HT-29 (cell line): ENCODE measurements around the gene MYO7B. TPM values are rescaled to one million over a fixed set of nuclear protein-coding genes. Genes with fewer than 3 reads are reported as not detected.

Source experiments
- DNase-seq: peaks from one replicate; pipeline ENCODE4 v3.0.0-alpha.2; 2015; ENCODE audit warnings: low spot score
- total RNA-seq: library from RNA; depleted of rRNA; stranded (reverse); fragments of >200 nt; shearing (Covaris generic); gene quantifications from 2 replicates; pipeline ENCODE4 v1.2.3, GENCODE V29; 2014

MYO7B gene
- total RNA-seq, 1 experiment from 2014 or later = 5.4 TPM

DNA sequence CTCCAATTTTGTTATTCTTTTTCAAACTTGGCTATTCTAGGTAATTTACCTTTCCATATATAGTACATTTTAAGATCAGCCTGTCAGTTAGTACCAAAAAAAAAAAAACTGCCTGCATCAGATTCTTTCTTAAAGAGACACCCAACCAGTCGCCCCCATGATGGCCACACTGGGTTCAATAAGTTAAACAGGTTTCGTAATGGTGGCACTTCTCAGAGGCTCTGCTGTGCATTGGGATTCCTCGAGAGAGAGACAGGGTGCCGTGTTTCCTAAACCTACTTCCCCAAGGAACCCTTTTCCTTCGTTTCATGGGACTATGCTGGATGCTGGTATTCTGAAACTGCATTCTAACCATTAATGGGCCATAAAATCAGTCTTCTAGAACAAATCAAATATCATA, 37.4 kb downstream of the MYO7B start:
- DNase-seq = no peak

DNA sequence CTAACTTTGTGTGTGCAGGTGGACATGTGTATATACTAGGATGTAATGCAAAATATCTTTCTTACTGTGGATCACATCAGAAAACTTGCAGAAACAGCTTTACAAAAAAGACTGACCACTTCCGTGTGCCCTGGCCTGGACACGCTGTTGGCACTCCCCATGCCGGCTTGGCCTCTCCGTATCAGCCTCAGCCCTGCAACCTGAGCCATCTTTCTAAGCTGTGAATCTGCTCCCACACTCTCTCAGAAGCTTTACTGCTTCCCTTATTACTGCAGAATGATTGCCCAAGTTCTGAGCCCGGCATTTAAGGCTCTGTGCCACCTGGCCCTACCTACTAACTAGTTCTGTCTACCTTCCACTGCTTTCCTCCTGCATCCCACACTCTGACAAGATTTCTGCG, 37.8 kb downstream of the MYO7B start:
- no peak for DNase-seq

DNA sequence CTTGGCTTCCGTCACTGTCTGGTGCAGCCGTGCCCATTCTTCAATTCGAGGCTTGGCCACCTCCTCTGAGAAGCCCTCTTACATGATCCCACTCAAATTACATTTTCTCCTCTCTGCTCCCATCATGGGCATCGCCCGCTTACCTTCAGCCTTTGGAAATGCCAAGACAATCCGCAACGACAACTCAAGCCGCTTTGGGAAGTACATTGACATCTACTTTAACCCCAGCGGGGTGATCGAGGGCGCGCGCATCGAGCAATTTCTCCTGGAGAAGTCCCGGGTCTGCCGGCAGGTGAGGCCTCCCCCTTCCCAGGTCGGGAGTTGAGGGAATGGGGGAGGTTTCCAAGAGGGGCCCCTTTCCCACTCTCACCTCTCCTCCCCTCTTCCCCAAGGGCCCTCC, 38.3 kb downstream of the MYO7B start:
- DNase-seq = no peak

DNA sequence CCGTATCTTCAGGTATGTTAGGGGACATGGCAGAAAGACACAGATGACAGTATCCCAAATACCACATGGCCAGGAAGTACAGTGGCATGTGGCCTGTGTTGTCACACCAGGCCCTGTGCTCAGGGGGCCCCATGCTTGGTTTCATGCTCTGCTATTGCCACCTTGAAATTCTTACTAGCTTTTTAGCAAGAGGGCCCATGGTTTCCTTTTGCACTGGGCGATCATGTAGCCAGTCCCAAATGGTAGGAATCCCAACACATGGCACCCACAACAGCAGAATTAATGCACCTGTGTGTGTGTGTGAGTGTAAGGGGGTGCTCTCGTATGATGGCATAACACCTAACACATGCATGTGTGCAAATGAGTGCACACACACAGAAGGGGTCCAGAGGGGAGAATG, 39.2 kb downstream of the MYO7B start:
- DNase-seq = no peak

DNA sequence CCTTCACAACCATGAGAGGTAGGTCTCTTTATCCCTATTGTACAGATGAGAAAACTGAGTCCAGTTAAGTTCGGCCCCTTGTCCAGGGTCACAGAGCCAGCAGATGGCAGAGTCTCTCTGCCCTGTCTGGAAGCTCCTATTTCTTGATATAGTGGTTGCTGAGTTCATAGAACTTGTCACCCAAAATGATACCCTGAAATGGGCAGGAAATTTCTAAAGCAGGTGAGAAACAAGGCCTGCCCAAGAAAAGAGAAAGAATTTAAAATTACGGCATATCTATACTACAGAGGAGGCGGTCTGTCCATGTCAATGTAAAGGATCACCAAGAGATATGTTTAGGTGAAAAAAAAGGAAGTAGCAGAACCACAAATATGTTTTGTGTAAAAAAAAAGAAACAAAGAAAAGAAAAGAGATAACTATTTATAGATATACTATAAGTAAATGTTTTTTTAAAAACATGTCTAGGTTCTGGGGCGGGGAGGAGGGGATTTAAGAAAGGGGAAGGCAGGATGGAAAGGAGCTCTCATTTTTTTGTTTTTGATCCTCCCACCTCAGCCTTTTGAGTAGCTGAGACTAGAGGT, 39.8 kb downstream of the MYO7B start:
- no peak for DNase-seq

DNA sequence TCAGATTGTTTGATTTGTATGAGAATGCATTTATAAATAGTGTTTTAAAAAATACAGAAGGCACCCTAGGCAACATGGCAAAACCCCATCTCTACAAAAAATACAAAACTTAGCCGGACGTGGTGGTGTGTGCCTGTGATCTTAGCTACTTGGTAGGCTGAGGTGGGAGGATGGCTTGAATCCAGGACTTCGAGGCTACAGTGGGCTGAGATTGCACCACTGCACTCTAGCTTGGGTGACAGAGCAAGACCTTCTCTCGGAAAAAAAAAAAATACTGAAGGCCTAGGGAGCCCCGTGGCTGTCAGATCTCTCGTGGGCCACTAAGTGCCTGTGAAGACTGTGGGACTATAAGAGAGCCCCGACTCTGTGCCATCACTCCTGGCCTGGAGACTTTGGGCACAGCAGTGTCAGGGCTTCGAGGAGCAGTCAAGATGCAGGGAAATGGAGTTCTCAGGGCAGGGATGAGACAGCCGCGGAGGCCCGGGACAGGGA, 40.5 kb downstream of the MYO7B start:
- no peak for DNase-seq

DNA sequence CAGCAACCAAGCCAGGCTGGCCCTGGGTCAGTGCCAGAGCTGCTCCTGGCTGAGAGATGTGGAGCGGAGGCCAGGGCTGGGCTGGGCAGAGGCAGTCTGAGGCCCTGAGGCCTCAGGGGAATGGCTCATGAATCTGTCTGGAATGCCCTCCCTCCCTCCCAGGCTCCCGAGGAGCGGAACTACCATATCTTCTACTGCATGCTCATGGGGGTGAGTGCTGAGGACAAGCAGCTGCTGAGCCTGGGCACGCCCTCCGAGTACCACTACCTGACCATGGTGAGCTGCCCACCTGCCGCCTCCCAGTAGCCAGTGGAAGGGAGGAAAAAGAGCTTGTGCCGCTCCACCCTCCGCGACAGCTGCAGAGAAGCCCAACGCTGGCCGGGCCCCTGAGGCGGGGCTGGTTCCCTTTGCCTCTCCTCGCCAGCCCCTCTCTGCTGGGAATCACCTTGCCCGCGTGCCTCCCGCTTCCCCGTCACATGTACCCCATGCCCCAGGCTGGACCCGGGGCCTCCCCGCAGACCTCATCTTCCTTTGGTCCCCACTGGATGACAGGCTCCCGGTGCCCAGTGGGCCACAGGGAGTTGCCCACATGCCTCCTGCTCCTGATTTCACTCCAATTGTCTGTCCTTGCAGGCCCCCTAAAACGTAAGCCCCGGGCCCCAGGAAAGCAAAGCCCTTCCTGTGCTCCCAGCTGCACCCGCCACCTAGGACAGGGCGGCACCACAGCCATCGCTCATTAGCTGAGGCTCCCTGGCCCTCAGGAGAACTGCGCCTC, 41.1 kb downstream of the MYO7B start:
- no peak for DNase-seq

DNA sequence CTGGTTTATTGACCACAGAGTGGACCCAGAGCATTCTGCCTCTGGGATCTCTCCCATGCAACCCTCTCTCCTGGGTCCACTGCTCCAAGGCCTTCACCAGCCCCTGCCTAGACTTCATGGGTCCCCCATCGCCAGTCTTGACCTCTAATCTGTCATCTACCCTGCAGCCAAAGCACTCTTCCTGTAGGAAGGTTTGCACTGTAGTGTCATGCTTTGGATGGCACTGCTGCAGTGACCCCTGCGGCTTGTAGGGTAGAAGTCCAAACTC, 41.7 kb downstream of the MYO7B start:
- no peak for DNase-seq

DNA sequence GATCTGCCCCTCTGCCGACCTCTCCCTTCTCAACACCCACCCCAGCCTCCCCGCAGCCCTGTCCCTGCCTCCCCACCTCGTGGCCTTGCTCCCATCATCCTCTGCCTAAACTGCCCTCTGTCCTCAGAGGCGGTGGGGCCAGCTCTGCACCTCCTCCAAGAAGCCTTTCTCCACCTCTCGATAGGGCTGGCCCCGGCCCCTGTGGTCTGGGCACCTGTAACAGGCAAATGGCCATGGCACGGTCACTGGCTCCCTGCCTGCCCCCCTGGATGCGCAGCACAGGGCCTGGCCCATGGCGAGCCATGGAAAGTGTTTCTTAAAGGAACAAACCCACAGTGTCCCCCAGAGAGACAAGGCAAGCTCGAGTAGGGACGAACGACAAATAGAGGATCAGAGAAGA, 42.0 kb downstream of the MYO7B start:
- DNase-seq = no peak

DNA sequence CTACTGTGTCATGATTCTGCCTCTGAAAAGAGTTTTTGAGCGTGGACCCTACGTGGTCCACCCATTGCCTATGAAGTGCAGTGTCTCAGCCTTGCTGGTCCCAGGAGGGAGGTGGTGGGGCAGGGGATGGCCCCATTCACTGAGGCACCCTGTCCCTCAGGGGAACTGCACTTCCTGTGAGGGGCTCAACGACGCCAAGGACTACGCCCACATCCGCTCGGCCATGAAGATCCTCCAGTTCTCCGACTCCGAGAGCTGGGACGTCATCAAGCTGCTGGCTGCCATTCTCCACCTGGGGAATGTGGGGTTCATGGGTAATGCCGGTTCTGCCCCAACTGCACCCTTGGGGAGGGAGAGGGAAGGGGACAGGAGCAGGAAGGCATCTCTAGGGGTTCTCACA, 42.5 kb downstream of the MYO7B start:
- DNase-seq = no peak

DNA sequence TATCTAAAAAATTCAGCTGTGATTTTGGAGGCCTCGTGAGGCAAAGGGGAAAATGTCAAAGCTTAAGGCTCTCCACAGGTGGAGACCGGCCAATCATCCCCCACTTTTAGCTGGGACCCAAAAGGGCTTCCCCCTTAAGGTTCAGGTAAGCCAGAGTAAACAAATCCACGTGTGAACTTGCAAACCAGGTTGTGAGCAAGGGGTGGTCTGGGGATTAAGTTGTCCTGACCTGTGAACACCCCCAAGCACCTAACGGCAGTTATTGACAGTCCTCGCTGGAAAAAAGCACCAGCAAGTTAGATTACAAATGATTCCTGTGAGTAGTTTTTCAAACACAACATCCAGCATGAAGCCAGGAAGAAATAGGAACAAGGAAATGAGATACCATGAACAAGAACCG, 42.9 kb downstream of the MYO7B start:
- DNase-seq = no peak

DNA sequence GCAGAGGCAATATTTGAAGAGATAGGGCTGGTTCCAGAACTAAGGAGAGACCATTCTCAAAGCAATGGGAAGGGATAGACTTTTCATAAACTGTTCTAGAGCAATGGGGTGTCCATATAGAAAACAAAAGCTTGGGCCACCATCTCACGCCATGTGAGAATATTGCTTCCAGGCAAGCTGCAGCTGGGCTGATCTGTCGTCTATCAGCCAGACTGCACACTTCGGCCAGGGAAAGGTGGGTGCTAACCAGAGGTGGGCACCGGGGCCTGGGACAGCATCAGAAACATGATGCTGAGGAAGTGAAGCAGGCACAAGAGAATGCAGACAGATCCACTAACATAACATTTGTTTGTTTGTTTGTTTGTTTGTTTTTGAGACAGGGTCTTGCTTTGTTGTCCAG, 43.7 kb downstream of the MYO7B start:
- DNase-seq = no peak

DNA sequence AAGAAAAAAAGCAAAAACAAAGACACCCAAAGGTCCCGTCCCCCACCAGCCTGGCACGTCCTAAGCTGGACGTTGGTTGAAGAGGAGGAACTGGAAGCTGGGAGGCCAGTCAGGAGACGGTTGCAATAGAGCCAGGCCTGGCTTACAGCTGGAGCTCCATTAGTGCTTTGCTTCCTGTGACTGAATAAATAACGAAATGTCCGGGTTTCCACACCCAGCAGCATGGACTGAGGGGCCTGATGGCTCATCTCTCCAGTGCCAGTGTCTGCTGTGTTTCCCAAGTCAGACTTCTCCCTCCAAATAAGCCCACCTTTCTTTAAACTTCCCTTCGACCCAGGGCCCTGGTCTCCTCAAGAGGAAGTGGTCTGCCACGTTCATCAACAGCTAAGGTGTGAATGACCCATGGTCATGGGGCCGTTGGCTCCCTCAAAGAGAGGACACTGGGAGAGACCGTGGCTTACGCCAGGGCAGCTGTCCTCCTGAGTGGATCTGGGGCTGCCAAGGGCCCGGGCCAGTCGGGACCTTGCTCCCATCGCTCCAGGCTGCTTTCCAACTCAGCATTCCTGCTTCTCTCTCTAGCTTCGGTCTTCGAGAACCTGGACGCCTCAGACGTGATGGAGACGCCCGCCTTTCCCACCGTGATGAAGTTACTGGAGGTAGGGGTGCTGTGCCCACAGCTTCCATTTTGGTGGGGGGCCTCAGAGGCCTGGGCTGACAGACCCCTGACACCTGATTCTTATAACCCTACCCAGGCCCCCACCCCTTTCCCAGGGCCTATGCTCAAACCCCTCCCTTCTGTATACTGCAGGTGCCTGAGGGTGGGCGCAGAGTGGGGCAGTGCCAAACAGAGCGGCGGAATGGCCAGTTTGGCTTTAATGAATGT, 44.9 kb downstream of the MYO7B start:
- DNase-seq = no peak

DNA sequence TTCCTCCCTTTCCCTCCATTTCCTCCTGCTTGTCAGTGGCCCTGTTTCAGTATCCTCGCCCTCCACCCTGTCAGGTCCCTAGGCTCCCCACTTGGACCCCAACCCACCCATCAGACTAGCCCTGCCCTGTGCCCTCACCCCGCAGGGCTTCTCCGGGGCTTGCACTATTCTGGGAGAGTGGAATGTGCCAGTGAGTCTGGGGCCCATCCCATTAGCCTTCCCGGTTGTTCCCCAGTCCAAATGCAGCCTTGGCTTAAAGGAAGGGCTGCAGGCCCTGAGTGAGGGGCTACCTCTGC, 45.5 kb downstream of the MYO7B start:
- no peak for DNase-seq

DNA sequence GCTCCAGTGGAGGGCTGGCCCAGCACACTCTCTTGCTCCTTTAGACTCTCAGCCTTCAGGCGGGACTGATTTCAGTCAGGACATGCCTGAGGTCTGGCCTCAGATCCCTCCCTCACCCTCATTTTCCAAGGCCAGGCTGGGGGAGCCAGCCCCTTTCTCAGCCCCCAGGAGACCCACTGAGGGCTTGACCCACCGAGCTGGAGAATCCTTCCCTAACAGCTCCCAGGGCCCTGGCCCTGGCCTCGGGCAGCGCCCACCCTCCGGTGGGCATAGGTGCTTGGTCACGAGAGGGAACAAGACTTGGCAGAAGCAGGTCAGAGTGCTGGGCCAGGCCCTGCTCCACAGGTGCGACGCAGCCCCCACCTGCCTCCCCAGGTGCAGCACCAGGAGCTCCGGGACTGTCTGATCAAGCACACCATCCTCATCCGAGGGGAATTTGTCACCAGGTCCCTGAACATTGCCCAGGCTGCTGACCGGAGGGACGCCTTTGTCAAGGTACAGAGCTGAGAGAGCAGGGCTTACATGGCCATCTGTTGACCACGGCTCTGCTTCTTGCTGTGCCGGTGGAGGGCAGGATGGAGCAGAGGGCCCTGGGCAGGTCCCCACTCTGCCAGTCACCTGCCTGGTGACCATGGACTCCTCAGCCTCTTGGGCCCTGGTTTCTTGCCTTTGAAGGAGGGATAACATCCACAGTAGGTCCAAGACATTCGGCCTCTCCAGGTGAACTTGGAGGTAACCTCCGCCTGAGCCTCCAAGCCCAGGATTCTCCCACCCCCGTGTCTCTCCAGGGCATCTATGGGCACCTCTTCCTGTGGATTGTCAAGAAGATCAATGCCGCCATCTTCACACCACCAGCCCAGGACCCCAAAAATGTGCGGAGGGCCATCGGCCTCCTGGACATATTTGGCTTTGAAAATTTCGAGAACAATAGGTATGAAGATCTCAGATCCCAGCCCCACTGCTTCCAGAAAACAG, 46.3 kb downstream of the MYO7B start:
- DNase-seq = no peak

DNA sequence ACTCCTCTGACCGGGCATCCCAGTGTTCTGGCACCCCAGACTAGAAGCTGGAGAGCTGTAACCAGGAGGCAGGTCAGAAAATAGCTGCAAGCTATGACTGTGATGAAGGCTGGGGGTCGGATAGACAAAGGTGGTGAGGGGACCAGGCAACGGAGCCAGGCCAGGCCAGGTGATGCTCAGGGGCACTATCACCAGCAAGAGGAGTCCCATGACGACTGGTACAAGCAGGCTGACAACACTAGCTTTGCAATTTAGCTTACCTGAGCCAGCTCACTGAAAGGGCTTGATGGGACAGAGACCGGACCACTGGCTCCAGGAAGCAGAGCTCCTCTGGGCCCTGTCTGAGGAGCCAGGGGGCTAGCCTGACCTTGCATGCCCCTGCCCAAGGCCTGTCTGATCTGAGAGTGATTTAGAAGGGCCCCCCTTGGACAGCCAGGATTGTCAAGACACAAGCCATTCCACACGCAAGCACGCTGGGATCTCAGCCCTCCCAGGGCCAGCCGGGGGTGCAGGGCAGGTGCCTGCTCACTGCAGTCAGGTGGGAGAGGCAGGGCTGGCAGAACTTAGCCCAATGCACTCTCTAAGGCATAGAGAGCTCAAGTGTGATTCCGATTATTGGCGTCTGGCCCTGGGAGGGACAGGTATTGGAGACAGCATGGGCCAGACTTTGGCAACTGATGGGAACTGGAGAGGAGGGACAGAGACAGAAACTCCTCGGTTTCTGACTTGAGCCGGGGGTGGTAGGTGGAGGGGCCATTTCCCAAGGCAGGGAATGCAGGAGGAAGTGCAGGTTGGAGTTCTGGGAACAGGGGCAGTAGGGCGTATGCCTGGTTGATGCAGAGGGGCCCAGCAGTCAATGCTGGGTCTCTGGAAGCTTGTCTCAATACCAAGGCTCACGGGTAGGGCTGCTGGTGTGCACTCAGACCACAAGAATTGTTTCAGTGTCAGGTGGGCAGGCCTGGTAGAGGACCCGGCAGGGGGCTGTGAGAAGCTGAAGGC, 47.7 kb downstream of the MYO7B start:
- no peak for DNase-seq

DNA sequence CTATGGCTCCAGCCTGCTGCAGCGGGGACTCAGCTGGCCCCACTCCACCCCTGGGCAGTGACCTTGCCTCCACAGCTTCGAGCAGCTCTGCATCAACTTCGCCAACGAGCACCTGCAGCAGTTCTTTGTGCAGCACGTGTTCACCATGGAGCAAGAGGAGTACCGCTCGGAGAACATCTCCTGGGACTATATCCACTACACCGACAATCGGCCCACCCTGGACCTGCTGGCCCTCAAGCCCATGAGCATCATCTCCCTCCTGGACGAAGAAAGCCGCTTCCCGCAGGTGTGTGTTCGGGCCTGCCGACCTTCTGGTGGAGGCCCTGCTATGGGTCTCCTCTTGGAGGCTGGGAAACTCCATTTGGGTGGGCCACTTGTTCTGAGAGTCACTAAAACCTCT, 48.6 kb downstream of the MYO7B start:
- DNase-seq = no peak

DNA sequence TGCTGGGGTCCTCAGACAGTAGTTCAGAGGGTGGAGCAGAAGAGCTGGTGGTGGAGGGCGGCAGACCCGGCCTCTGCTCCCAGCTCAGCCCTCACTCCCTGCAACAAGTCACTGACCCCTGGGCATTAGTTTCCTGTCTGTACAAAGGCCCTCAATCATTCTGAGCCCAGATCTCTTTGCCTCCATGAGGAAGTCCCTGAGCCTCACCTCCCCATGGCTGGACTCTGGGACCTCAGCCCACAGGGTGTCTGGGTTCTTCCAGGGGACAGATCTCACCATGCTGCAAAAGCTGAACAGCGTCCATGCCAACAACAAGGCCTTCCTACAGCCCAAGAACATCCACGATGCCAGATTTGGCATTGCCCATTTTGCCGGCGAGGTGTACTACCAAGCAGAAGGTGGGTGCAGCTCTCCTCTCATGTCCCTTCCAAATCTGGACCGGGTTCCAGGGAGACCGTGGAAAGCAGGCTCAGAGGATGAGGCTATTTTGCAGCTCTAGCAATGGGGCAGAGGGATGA, 49.1 kb downstream of the MYO7B start:
- no peak for DNase-seq

DNA sequence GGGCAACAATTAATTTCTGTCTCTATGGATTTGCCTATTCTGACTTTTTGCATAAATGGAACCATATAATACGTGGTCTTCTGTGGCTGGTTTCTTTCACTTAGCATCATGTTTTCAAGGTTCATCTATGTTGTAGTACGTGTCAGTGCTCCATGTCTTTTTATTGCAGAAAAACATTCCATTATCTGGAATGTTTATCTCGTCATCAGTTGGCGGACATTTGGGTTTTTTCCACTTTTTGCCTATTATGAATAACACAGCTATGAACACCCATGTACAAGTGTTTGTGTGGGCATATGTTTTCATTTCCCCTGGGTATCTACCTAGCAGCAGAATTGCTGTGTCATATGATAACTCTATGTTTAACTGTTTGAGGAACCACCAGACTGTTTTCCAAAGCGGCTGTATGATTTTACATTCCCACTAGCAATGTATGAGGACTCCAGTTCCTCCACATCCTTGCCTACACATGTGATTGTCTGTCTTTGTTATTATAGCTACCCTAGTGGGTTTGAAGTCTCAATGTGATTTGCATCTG, 49.9 kb downstream of the MYO7B start:
- DNase-seq = no peak

DNA sequence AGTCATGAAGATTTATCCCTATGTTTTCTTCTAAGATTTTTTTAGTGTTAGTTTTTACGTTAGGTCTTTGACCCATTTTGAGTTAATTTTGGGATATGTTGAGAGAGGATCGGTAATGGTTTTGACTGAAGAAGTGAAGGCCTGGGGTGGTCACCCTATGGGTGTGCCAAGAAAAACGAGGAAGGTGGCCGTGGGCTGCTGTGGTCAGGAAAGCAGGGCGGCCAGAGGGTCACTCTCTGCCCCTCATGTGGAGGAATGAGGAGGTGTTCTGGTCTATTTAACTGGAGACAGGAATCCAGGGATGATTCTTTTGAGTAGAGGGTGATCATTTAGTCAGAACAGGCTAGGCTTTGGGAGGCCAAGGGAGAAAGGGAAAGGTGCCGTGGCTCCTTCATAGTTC, 50.7 kb downstream of the MYO7B start:
- DNase-seq = no peak
